HPDE6-E6E7 (cell line): ENCODE data around the gene SUSD4.
"Not testable (repeated sequence)": the region's sequence is repeated elsewhere in the genome, so short reads cannot be mapped to it uniquely, and the experiment has no call there.

Source experiments
- DNase-seq: peaks from one replicate; pipeline ENCODE4 v3.0.0; 2011; ENCODE audit warnings: missing footprints; ENCODE audit errors: extremely low spot score

The SUSD4 gene

GRCh38 chr1:223297800-223298199 is 66.2 kb downstream of the SUSD4 start:
- no peak for DNase-seq

DNA sequence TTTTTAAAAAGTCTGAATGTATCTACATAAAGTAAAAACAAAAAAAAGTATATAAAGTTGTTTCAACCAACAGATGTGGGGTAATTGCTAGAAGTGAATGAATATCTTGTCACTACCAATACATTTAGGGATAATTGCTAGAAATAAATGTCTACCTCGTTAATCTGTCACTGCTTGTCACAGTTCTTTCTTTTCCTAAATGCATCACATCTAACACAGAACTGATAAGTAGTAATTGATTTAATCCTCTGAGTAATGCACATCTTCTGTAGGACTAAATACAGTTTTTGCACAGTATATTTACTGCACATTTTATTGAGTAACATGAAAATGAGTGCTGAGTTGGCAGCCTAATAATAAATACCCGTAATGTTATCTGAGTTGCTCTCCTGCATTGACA is 72.2 kb downstream of the SUSD4 start:
- no peak for DNase-seq

DNA sequence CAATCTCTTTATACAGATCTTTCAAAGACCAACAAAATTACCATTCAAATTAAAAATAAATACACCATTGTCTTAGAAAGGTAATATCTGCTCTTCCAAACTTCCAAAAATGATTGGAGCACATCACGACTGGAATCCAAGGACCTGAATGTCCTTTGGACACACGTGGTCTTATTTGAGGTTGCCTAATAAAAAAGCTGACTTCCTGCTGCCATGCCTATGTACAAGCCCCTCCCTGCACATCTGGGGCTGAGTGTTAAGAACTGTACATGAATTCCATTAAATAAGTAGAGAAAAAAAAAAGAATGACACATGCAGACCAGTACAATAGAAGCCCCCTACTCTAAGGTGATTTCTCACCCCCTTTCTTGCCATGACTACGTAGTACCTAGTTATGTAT is 73.6 kb downstream of the SUSD4 start:
- no peak for DNase-seq

- no peak for DNase-seq
These were observed 74.4 kb downstream of the SUSD4 start for GRCh38 chr1:223289621-223290020.

- no peak for DNase-seq
These were observed 75.2 kb downstream of the SUSD4 start for GRCh38 chr1:223288826-223289225.

DNA sequence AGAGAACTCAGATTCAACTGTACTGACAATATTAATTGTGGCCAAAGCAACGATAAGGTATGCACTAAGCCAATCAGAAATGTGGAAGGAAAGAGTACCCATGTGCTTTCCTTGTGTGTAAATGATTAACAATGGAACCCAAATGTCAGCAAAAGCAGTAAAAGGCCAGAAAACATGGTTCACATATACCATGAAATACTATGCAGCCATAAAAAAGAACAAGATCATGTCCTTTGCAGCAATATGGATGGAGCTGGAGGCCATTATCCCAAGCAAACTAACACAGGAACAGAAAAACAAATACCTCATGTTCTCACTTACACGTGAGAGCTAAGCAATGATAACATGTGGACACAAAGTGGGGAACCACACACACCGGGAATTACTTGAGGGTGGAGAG is 78.5 kb downstream of the SUSD4 start:
- no peak for DNase-seq

GRCh38 chr1:223283697-223284096 is 80.3 kb downstream of the SUSD4 start:
- DNase-seq = not testable (repeated sequence)

GRCh38 chr1:223278311-223278710 is 85.7 kb downstream of the SUSD4 start:
- not testable (repeated sequence) for DNase-seq

- DNase-seq = no peak
These were observed 87.9 kb downstream of the SUSD4 start for GRCh38 chr1:223276029-223276428.

- no peak for DNase-seq
These were observed 90.5 kb downstream of the SUSD4 start for GRCh38 chr1:223273511-223273910.

GRCh38 chr1:223271085-223271781 is 92.7 kb downstream of the SUSD4 start:
- DNase-seq = no peak

- no peak for DNase-seq
These were observed 93.8 kb downstream of the SUSD4 start for GRCh38 chr1:223270155-223270554.

- DNase-seq = no peak
These were observed 95.0 kb downstream of the SUSD4 start for GRCh38 chr1:223269006-223269405.

DNA sequence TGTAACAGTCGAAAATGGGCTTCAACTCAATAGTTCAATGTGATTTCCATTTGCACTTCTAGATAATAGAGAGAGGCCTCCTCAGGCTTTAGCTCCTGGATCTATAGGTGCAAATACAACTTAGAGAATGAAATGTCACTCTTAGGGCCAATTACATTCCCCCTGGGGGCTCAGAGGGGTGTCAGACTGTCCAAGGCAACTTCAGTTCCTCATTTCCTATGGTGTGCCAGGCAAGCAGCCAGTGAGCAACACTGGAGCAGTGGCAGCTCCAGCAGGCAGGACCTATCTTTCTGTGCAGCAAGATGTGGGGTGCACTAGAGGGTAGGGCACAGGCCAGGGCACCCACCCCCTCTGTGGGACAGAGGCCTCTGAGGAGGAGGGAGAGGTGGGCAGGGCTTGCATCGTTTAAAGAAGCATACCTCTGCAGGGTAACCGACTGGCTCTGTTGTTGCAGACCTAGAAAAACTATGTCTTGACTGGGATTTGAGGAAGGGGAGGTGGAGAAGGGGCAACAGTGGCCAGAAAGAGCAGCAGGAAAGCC is 97.3 kb downstream of the SUSD4 start:
- no peak for DNase-seq

- DNase-seq = no peak
These were observed 98.7 kb downstream of the SUSD4 start for GRCh38 chr1:223264983-223265908.

DNA sequence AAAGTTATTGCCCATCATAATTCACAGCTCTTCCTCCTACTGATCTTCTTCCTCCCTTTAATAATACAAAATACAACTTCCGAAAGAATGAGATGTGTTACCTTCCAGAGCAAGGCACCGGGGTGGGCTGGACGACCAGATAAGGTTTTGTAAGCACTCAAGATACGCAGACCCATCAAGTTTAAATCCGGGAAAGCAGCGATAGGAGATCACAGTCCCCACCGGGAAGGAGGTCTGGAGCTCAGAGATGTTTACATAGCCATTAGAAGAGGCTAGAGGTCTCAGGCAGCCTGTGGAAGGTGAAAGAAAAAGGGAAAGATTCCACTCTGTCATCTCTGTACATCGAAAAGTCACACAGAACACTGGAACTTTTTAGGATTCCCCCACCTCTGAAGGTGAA is 99.4 kb downstream of the SUSD4 start:
- DNase-seq = no peak

DNA sequence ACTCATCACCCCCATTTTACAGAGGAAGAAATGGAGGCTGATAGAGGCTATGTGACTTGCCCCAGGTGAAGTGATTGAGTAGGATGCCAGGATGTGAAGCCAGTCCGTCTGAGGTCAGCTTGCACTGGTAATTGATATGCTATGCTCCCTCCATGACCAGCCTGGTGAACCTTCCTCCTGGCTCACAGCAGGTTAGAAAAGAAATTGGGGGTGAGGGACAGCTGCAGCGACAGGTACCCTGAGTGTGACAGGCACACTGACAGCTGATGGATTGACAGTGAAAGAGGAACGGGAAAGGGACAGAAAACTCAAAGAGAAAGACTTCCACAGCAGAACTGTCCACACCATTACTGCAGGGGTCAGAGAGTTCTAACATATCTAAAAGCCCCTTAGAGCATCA is 102.1 kb downstream of the SUSD4 start:
- no peak for DNase-seq

- no peak for DNase-seq
These were observed 103.3 kb downstream of the SUSD4 start for GRCh38 chr1:223260712-223261111.

GRCh38 chr1:223259462-223259861 is 104.5 kb downstream of the SUSD4 start:
- no peak for DNase-seq

DNA sequence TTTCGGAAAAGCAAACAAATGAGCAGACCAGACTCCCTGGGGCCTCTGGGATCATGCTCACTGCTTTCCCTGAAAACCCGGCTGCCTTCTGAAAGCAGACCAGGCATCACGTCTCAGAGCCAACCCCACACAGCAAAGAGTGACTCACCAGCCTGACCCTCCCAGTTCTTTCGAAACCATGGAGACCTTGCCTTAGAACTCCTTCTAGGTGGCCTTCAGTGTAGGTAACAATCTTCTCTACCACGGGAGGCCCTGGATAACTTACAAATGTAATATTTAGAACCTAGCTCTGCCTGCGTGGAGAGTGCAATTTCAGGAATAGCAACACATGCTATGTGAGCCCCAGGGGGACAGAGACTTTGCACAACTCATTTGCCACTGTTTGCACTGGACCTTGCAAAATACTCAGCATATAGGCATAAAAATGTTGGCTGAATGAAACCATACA is 105.2 kb downstream of the SUSD4 start:
- peak; percentile 47 for DNase-seq

DNA sequence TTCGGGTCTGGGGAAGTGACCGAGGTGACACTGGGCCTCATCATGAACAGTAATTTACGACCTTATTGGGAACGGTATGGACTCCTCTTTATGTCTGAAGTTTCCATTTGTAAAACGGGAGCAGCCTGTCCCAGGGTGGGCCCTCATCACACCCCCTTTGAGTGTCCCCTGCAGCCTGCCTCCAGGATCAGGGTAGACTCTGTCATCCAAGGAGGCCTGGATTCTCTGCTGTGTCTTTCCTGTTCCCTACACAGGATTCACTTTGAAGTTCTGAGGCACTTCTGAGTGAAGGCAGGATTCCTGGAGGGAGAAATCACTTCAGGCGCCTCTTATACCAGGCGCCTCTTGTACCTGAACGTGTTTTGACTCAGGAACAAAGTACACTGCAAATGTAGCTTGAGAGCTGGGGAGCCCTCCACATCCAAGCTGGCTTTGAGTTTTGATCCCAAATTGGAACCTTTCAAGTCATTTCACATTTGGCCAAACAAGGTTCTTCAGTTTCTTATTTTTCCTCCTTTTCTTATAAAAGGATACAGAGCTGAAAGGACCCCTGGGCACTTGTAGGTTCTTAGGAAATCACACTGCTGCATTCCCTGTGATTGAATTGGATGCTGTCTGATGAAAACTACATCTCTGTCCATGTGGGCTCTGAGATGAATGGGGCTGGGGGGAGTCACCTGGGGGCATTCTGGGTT is 106.0 kb downstream of the SUSD4 start:
- DNase-seq = no peak

DNA sequence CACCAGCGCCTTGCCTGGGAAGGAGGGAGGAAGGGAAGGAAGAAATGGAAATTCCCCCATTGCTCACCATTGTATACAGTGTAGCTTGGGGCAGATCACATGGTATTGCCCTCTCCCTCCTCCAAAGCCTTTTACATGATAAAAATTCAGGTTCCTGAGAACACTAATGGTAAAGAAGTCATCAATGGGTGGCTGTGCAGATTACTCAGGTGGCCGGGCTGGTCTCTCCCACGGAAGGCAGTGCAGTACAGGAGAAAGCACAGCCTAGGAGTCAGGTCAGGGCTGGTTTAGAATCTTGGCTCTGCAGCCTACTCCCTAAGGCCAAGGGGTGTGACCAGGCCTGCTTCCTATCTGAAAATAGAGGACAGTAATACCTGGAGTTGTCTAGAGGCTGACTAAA is 107.9 kb downstream of the SUSD4 start:
- DNase-seq = no peak
